ENCODE results near the gene EXOC7.

- TF ChIP-seq CTCF (IDR thresholded peaks at IDR 0.05) (no peak), POLR2A (IDR thresholded peaks at IDR 0.05) (no peak)
Observed at GRCh38 chr17:76053246-76054111, 50.1 kb downstream of the EXOC7 start.
